Calu3 (cell line): ENCODE results near the gene BTRC. TPM values are rescaled to one million over a fixed set of nuclear protein-coding genes. Genes with fewer than 3 reads are reported as not detected.
"Not testable (repeated sequence)": the region's sequence is repeated elsewhere in the genome, so short reads cannot be mapped to it uniquely, and the experiment has no call there.

ENCODE experiments used
- BruUV-seq: library from RNA; stranded (reverse); fragments of 400-500 nt; replicated peaks from 2 replicates; lab custom pipeline; 2021; lab: Mats Ljungman, UMichigan
- CTCF ChIA-PET: fragments of 300-600 bp; sonication (Branson Sonifier 250); formaldehyde crosslinking; loops from one replicate; lab custom pipeline; 2022; ENCODE audit warnings: antibody characterized with exemption; lab: Charles Lee
- DNase-seq: peaks from one replicate; pipeline ENCODE4 v3.0.0; 2022
- H3K27ac Mint-ChIP-seq: one replicate; pipeline ENCODE4 v1.8.0; 2022; ENCODE audit warnings: mixed read lengths; ENCODE audit not compliant: unreplicated experiment
- H3K27me3 Mint-ChIP-seq: one replicate; pipeline ENCODE4 v1.8.0; 2022; ENCODE audit warnings: mixed read lengths; ENCODE audit not compliant: unreplicated experiment
- H3K36me3 Mint-ChIP-seq: one replicate; pipeline ENCODE4 v1.8.0; 2022; ENCODE audit warnings: mild to moderate bottlenecking, moderate library complexity, mixed read lengths; ENCODE audit not compliant: insufficient read depth, unreplicated experiment
- H3K4me1 Mint-ChIP-seq: one replicate; pipeline ENCODE4 v1.8.0; 2022; ENCODE audit warnings: mild to moderate bottlenecking, low read depth, mixed read lengths; ENCODE audit not compliant: unreplicated experiment
- H3K4me3 Mint-ChIP-seq: one replicate; pipeline ENCODE4 v1.8.0; 2022; ENCODE audit warnings: mild to moderate bottlenecking, low read depth, moderate library complexity, mixed read lengths; ENCODE audit not compliant: unreplicated experiment
- H3K9me3 Mint-ChIP-seq: one replicate; pipeline ENCODE4 v1.8.0; 2022; ENCODE audit warnings: low read depth, mixed read lengths; ENCODE audit not compliant: unreplicated experiment
- intact Hi-C: fragments of 100-400 bp; cut with micrococcal nuclease; formaldehyde crosslinking; loops from one replicate; pipeline ENCODE4 v1.10.0; 2022; ENCODE audit not compliant: unreplicated experiment
- total RNA-seq: library from RNA; stranded (reverse); gene quantifications from 2 replicates; pipeline ENCODE4 v1.2.3, GENCODE V29; 2022
- TF ChIP-seq, protein P1 (sequence below): fragments of 200-600 bp; IDR thresholded peaks from one replicate; pipeline ENCODE4 v1.8.0; 2022; ENCODE audit warnings: antibody characterized with exemption; ENCODE audit not compliant: unreplicated experiment

The BTRC gene
- total RNA-seq, 1 experiment from 2014 or later, result 7.9 TPM

DNA sequence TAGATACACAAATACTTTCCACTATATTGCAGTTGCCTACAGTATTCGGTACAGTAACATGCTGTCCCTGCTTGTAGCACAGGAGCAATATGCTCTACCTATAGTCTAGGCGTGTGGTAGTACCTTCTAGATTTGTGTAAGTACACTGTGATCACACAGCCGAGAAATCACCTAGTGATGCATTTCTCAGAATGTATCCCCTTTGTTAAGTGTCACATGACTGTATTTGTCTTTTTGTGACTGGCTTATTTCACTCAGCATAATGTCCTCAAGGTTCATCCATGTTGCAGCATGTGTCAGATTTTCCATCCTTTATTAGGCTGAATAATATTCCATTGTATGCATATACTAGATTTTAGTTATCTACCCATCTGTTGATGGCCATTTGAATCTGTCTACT, 61.9 kb downstream of the BTRC start:
- intact Hi-C loops, result no loop called here
- CTCF ChIA-PET, result no interaction called here
- no peaks in the 10 kb centered on the region for H3K4me1 Mint-ChIP-seq
- no peak for DNase-seq
- H3K9me3 Mint-ChIP-seq, result no peaks in the 10 kb centered on the region
- H3K36me3 Mint-ChIP-seq, result no peaks in the 10 kb centered on the region
- H3K27me3 Mint-ChIP-seq, result no peaks in the 10 kb centered on the region
- no peak overlapping the region for H3K27ac Mint-ChIP-seq
- no TSS peak for BruUV-seq
- H3K4me3 Mint-ChIP-seq, result no peak overlapping the region
- TF ChIP-seq, protein P1, sequence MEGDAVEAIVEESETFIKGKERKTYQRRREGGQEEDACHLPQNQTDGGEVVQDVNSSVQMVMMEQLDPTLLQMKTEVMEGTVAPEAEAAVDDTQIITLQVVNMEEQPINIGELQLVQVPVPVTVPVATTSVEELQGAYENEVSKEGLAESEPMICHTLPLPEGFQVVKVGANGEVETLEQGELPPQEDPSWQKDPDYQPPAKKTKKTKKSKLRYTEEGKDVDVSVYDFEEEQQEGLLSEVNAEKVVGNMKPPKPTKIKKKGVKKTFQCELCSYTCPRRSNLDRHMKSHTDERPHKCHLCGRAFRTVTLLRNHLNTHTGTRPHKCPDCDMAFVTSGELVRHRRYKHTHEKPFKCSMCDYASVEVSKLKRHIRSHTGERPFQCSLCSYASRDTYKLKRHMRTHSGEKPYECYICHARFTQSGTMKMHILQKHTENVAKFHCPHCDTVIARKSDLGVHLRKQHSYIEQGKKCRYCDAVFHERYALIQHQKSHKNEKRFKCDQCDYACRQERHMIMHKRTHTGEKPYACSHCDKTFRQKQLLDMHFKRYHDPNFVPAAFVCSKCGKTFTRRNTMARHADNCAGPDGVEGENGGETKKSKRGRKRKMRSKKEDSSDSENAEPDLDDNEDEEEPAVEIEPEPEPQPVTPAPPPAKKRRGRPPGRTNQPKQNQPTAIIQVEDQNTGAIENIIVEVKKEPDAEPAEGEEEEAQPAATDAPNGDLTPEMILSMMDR, result no peak

DNA sequence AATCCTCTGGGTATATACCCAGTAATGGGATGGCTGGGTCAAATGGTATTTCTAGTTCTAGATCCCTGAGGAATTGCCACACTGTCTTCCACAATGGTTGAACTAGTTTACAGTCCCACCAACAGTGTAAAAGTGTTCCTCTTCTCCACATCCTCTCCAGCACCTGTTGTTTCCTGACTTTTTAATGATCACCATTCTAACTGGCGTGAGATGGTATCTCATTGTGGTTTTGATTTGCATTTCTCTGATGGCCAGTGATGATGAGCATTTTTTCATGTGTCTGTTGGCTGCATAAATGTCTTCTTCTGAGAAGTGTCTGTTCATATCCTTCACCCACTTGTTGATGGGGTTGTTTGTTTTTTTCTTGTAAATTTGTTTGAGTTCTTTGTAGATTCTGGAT, 68.0 kb downstream of the BTRC start:
- BruUV-seq, intact Hi-C loops, H3K27me3 Mint-ChIP-seq, H3K4me3 Mint-ChIP-seq, H3K4me1 Mint-ChIP-seq, DNase-seq, CTCF ChIA-PET, H3K36me3 Mint-ChIP-seq, H3K27ac Mint-ChIP-seq, H3K9me3 Mint-ChIP-seq: not testable (repeated sequence)

DNA sequence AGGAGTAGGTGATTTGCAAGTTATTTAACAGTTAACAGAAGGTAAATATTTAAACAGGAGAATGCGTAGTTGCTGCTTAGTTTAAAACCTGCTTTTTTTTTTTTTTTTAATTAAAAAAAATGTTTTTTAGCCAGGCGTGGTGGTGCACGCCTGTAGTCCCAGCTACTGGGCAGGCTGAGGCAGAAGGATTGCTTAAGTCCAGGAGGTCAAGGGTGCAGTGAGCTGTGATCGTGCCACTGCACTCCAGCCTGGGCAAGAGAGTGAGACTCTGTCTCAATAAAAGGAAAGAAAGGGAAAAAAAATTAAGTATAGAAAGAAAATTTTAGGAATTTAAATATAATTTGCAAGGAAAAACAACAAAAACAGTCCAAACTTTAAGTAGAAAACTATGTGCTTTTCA, 71.6 kb downstream of the BTRC start:
- BruUV-seq, result no TSS peak
- DNase-seq, result no peak
- H3K4me1 Mint-ChIP-seq, result no peaks in the 10 kb centered on the region
- H3K9me3 Mint-ChIP-seq, result no peaks in the 10 kb centered on the region
- TF ChIP-seq, protein P1, result no peak
- no peak overlapping the region for H3K27ac Mint-ChIP-seq
- no peaks in the 10 kb centered on the region for H3K27me3 Mint-ChIP-seq
- no peak overlapping the region for H3K4me3 Mint-ChIP-seq
- no peaks in the 10 kb centered on the region for H3K36me3 Mint-ChIP-seq
- CTCF ChIA-PET, result no interaction called here
- intact Hi-C loops, result no loop called here

DNA sequence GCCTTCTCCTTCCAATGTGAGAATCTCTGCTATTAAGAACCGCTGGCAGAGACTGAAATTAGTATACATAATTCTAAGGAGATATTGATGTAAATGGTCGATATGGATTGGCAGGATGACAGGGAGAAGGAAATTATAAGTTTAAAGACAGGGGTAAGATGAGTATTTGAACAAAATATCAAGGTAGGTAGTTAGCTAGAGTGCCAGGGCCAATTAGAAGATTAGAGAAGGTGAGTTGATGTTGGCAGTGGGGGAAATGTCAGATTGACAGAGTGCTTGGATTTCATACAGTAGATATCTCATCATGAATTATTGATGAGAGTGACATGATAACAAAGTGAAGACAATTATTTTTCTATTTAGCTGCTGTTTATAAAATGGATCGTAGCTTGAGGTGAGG, 74.1 kb downstream of the BTRC start:
- TF ChIP-seq, protein P1, result no peak
- intact Hi-C loops, result no loop called here
- DNase-seq, result no peak
- no peak overlapping the region for H3K4me3 Mint-ChIP-seq
- CTCF ChIA-PET, result no interaction called here
- BruUV-seq, result no TSS peak
- no peak overlapping the region for H3K27ac Mint-ChIP-seq
- H3K27me3 Mint-ChIP-seq, result no peaks in the 10 kb centered on the region
- H3K9me3 Mint-ChIP-seq, result no peaks in the 10 kb centered on the region
- H3K4me1 Mint-ChIP-seq, result no peaks in the 10 kb centered on the region
- no peaks in the 10 kb centered on the region for H3K36me3 Mint-ChIP-seq

DNA sequence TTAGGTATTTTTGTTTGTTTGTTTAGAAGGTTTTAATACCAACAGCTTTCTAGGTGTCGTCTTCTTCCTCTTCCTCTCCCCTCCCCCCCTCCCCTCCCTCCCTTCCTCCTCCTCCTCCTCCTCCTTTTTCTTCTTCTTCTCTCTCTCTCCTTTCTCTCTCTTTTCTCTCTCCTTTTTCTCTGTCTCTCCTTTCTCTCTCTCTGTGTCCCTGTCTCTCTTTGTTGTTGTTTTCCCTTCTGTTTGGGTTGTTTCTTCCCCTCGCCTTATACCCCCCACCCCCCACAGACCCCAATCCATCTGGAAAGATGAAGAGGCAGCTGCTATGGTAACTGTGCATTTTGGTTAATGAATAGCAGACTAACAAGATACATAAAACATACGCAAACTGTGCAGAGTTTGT, 75.5 kb downstream of the BTRC start:
- TF ChIP-seq, protein P1, result no peak
- no TSS peak for BruUV-seq
- Mint-ChIP-seq H3K4me1 (no peaks in the 10 kb centered on the region), H3K27ac (no peak overlapping the region), H3K36me3 (no peaks in the 10 kb centered on the region), H3K9me3 (no peaks in the 10 kb centered on the region), H3K27me3 (no peaks in the 10 kb centered on the region), H3K4me3 (no peak overlapping the region)
- DNase-seq, result no peak
- intact Hi-C loops, result no loop called here
- CTCF ChIA-PET, result no interaction called here
